GM21723 (cell line): Measurements from ENCODE around the gene SEMA4D.
"Not testable (repeated sequence)": the region's sequence is repeated elsewhere in the genome, so short reads cannot be mapped to it uniquely, and the experiment has no call there.

Source experiments
- ATAC-seq: cut with Tn5 transposase; IDR thresholded peaks from one replicate; pipeline ENCODE4 v1.9.1; 2021; ENCODE audit warnings: mild to moderate bottlenecking, moderate library complexity; ENCODE audit not compliant: unreplicated experiment

Gene SEMA4D

GRCh38 chr9:89482901-89483361, 15.0 kb downstream of the SEMA4D start:
- ATAC-seq = no peak

- no peak for ATAC-seq
Measured at GRCh38 chr9:89482056-89482851, 15.7 kb downstream of the SEMA4D start.

GRCh38 chr9:89481538-89481915, 16.4 kb downstream of the SEMA4D start:
- ATAC-seq = no peak

GRCh38 chr9:89480825-89481537, 16.9 kb downstream of the SEMA4D start:
- ATAC-seq = no peak

GRCh38 chr9:89480372-89480771, 17.5 kb downstream of the SEMA4D start:
- not testable (repeated sequence) for ATAC-seq

- ATAC-seq = not testable (repeated sequence)
Measured at GRCh38 chr9:89479669-89480011, 18.3 kb downstream of the SEMA4D start.

- no peak for ATAC-seq
Measured at GRCh38 chr9:89478821-89479668, 18.9 kb downstream of the SEMA4D start.

- ATAC-seq = no peak
Measured at GRCh38 chr9:89477811-89478630, 19.9 kb downstream of the SEMA4D start.

GRCh38 chr9:89477384-89477783, 20.5 kb downstream of the SEMA4D start:
- no peak for ATAC-seq

- ATAC-seq = no peak
Measured at GRCh38 chr9:89476546-89476945, 21.4 kb downstream of the SEMA4D start.

GRCh38 chr9:89475891-89476440, 21.9 kb downstream of the SEMA4D start:
- no peak for ATAC-seq

- ATAC-seq = no peak
Measured at GRCh38 chr9:89474939-89475338, 23.0 kb downstream of the SEMA4D start.

- no peak for ATAC-seq
Measured at GRCh38 chr9:89473762-89474469, 24.0 kb downstream of the SEMA4D start.

GRCh38 chr9:89471796-89472320, 26.1 kb downstream of the SEMA4D start:
- not testable (repeated sequence) for ATAC-seq

GRCh38 chr9:89471390-89471789, 26.5 kb downstream of the SEMA4D start:
- ATAC-seq = no peak

GRCh38 chr9:89470224-89470839, 27.6 kb downstream of the SEMA4D start:
- ATAC-seq = no peak

GRCh38 chr9:89469003-89469402, 28.9 kb downstream of the SEMA4D start:
- no peak for ATAC-seq

- ATAC-seq = no peak
Measured at GRCh38 chr9:89468281-89468960, 29.5 kb downstream of the SEMA4D start.
